H1 (cell line): ENCODE results near the gene HK1. TPM values are rescaled to one million over a fixed set of nuclear protein-coding genes. Genes with fewer than 3 reads are reported as not detected.

ENCODE experiments used
- CTCF ChIA-PET: fragments of 300-600 bp; sonication (Branson Sonifier 250); formaldehyde crosslinking; loops from one replicate; lab custom pipeline; 2021; ENCODE audit not compliant: partially characterized antibody; lab: Charles Lee
- POLR2A ChIA-PET: fragments of 300-600 bp; sonication (Branson Sonifier 250); formaldehyde crosslinking; loops from one replicate; lab custom pipeline; 2021; ENCODE audit warnings: inconsistent platforms; ENCODE audit not compliant: partially characterized antibody; lab: Charles Lee
- DNase-seq, 2 experiments: peaks; one replicate each; pipeline versions ENCODE4 v3.0.0 to v3.0.0-alpha.2; 2010 to 2022; ENCODE audit warnings: low spot score in 2 of 2, low read depth in 1 of 2, mixed read lengths in 1 of 2
- FAIRE-seq: peaks from 2 replicates; lab custom pipeline; 2011; peaks lifted over from hg19 to GRCh38; lab: Jason Lieb, UNC
- H2AFZ ChIP-seq: 2 replicates; pipeline ENCODE4 v1.8.1; 2012; ENCODE audit warnings: low read length, inconsistent platforms
- H2AK5ac ChIP-seq: 2 replicates; pipeline ENCODE4 v1.6.1; 2013; ENCODE audit warnings: low read depth, low read length
- H2BK120ac ChIP-seq: replicated peaks from 2 replicates; pipeline ENCODE3; 2013; ENCODE audit warnings: low read depth, low read length, inconsistent platforms
- H2BK12ac ChIP-seq: 2 replicates; pipeline ENCODE4 v1.6.1; 2013; ENCODE audit warnings: low read depth, low read length
- H2BK15ac ChIP-seq: 2 replicates; pipeline ENCODE4 v1.6.1; 2013; ENCODE audit warnings: low read length
- H2BK20ac ChIP-seq: 2 replicates; pipeline ENCODE4 v1.6.1; 2013; ENCODE audit warnings: low read length
- H2BK5ac ChIP-seq: 2 replicates; pipeline ENCODE4 v1.6.1; 2013; ENCODE audit warnings: low read depth, low read length
- H3K14ac ChIP-seq: 2 replicates; pipeline ENCODE4 v1.6.1; 2013; ENCODE audit warnings: inconsistent platforms; ENCODE audit not compliant: insufficient read length
- H3K18ac ChIP-seq: 2 replicates; pipeline ENCODE4 v1.6.1; 2013; ENCODE audit warnings: low read length; ENCODE audit errors: extremely low read depth
- H3K23ac ChIP-seq: 2 replicates; pipeline ENCODE4 v1.6.1; 2013; ENCODE audit warnings: inconsistent platforms; ENCODE audit not compliant: insufficient read length
- H3K23me2 ChIP-seq: 2 replicates; pipeline ENCODE4 v1.6.1; 2013; ENCODE audit warnings: low read depth, low read length
- H3K27ac ChIP-seq: 2 replicates; pipeline ENCODE4 v1.6.1; 2011; ENCODE audit warnings: low read depth, low read length, inconsistent platforms
- H3K27me3 ChIP-seq, 4 experiments: replicated peaks in 1 of 4; 1 replicate in 1 of 4; 2 replicates in 3 of 4; pipeline versions ENCODE4 v1.6.1 to v1.8.1; 2011 to 2013; ENCODE audit warnings: low read length in 3 of 4, mild to moderate bottlenecking in 3 of 4, inconsistent platforms in 2 of 4, mixed read lengths in 2 of 4, moderate library complexity in 1 of 4; ENCODE audit not compliant: control insufficient read depth in 3 of 4, insufficient read depth in 3 of 4; ENCODE audit errors: extremely low read depth in 1 of 4
- H3K36me3 ChIP-seq, 4 experiments: 2 replicates each; pipeline versions ENCODE4 v1.6.1 to v1.8.1; 2011 to 2013; ENCODE audit warnings: mild to moderate bottlenecking in 4 of 4, low read length in 3 of 4, moderate library complexity in 2 of 4, control low read depth in 1 of 4, inconsistent platforms in 1 of 4; ENCODE audit not compliant: insufficient read depth in 4 of 4, control insufficient read depth in 2 of 4
- H3K4ac ChIP-seq: replicated peaks from 2 replicates; pipeline ENCODE3; 2013; ENCODE audit warnings: low read length, low read depth, mixed read lengths, inconsistent platforms; ENCODE audit not compliant: insufficient read length
- H3K4me1 ChIP-seq, 4 experiments: replicated peaks in 1 of 4; 1 replicate in 1 of 4; 2 replicates in 3 of 4; pipeline versions ENCODE4 v1.6.1 to v1.8.1; 2011 to 2013; ENCODE audit warnings: low read length in 3 of 4, inconsistent platforms in 2 of 4, mixed read lengths in 1 of 4; ENCODE audit not compliant: insufficient read depth in 4 of 4, control insufficient read depth in 3 of 4
- H3K4me2 ChIP-seq, 2 experiments: 2 replicates each; pipeline versions ENCODE4 v1.6.1 to v1.8.1; 2011 to 2013; ENCODE audit warnings: low read depth in 2 of 2, low read length in 2 of 2, control low read depth in 1 of 2, inconsistent platforms in 1 of 2, mild to moderate bottlenecking in 1 of 2; ENCODE audit not compliant: insufficient read depth in 1 of 2
- H3K4me3 ChIP-seq, 4 experiments: fragments of 200-600, 300-600 bp in 1 of 4; sonication (generic), shearing (Covaris generic), sonication (Bioruptor Twin) in 1 of 4; 2 replicates each; pipeline versions ENCODE4 v1.5.1 to v1.8.1; 2011 to 2016; ENCODE audit warnings: low read length in 4 of 4, low read depth in 3 of 4, control low read depth in 2 of 4, inconsistent platforms in 2 of 4, mild to moderate bottlenecking in 2 of 4, mixed read lengths in 1 of 4, moderate library complexity in 1 of 4; ENCODE audit not compliant: insufficient read depth in 2 of 4; ENCODE audit errors: extremely low read depth in 1 of 4
- H3K56ac ChIP-seq: replicated peaks from 2 replicates; pipeline ENCODE3; 2013; ENCODE audit warnings: low read depth, mild to moderate bottlenecking, mixed read lengths, low read length, inconsistent platforms; ENCODE audit not compliant: insufficient read length
- H3K79me1 ChIP-seq: 2 replicates; pipeline ENCODE4 v1.6.1; 2013; ENCODE audit warnings: low read depth, low read length, control low read depth
- H3K79me2 ChIP-seq, 2 experiments: 2 replicates each; pipeline versions ENCODE4 v1.6.1 to v1.8.1; 2012 to 2013; ENCODE audit warnings: low read length in 2 of 2, mild to moderate bottlenecking in 2 of 2, inconsistent platforms in 1 of 2; ENCODE audit not compliant: insufficient read depth in 2 of 2, control insufficient read depth in 1 of 2
- H3K9ac ChIP-seq, 4 experiments: replicated peaks in 1 of 4; 1 replicate in 1 of 4; 2 replicates in 3 of 4; pipeline versions ENCODE4 v1.6.1 to v1.8.1; 2011 to 2013; ENCODE audit warnings: low read depth in 3 of 4, low read length in 3 of 4, control low read depth in 2 of 4, mild to moderate bottlenecking in 2 of 4, moderate library complexity in 2 of 4, inconsistent platforms in 1 of 4; ENCODE audit errors: extremely low read depth in 1 of 4
- H3K9me3 ChIP-seq, 2 experiments: 2 replicates each; pipeline versions ENCODE4 v1.6.1 to v1.8.1; 2012 to 2013; ENCODE audit warnings: mild to moderate bottlenecking in 2 of 2, moderate library complexity in 2 of 2, control low read depth in 1 of 2, inconsistent platforms in 1 of 2, low read depth in 1 of 2, low read length in 1 of 2, mixed read lengths in 1 of 2; ENCODE audit not compliant: insufficient read depth in 2 of 2
- H4K20me1 ChIP-seq, 2 experiments: replicated peaks in 1 of 2; 2 replicates each; pipeline versions ENCODE3 to v1.8.1; 2011 to 2013; ENCODE audit warnings: inconsistent platforms in 2 of 2, low read length in 2 of 2, mild to moderate bottlenecking in 1 of 2; ENCODE audit not compliant: insufficient read depth in 2 of 2, control insufficient read depth in 1 of 2
- H4K5ac ChIP-seq: 2 replicates; pipeline ENCODE4 v1.6.1; 2013; ENCODE audit warnings: low read length, low read depth, mixed read lengths, inconsistent platforms; ENCODE audit not compliant: insufficient read length
- H4K8ac ChIP-seq: 2 replicates; pipeline ENCODE4 v1.8.0; 2013; ENCODE audit warnings: mild to moderate bottlenecking, moderate library complexity, low read length, inconsistent platforms; ENCODE audit not compliant: insufficient read depth; ENCODE audit errors: extremely low read depth
- H4K91ac ChIP-seq: replicated peaks from 2 replicates; pipeline ENCODE3; 2013; ENCODE audit warnings: low read length, mixed read lengths, inconsistent platforms; ENCODE audit not compliant: insufficient read length
- SIN3A ChIP-seq, 2 experiments: IDR thresholded peaks in 1 of 2; conservative IDR thresholded peaks in 1 of 2; 2 replicates each; pipeline ENCODE4 v1.6.1; 2011 to 2012; ENCODE audit warnings: low read length in 2 of 2, improper control_type of control experiment in 1 of 2, low read depth in 1 of 2, mild to moderate bottlenecking in 1 of 2
- WGBS, 2 experiments: shearing (Covaris generic) in 1 of 2; methylation state at CpG; one replicate each; pipeline versions ENCODE4 v1.1.6 to v1.1.7; 2013 to 2015; ENCODE audit warnings: low lambda C conversion rate in 2 of 2, mixed read lengths in 2 of 2, inconsistent platforms in 1 of 2, low coverage in 1 of 2, missing lambda C conversion rate in 1 of 2; ENCODE audit not compliant: insufficient replicate concordance in 2 of 2, insufficient coverage in 1 of 2, insufficient read length in 1 of 2; ENCODE audit errors: extremely low coverage in 1 of 2, missing lambda C conversion rate in 1 of 2; 5-methylcytosine and 5-hydroxymethylcytosine counted together
- polyA plus RNA-seq, 7 experiments: library from polyadenylated mRNA; depleted of rRNA in 3 of 7; stranded (reverse) in 5 of 7; unstranded in 2 of 7; fragments of >200 nt in 5 of 7; fragments of 200-250 nt in 2 of 7; gene quantifications; 1 replicate in 5 of 7; 2 replicates in 1 of 7; 4 replicates in 1 of 7; pipeline versions ENCODE4 v1.2.1 to v1.2.3, GENCODE V29; 2011 to 2013; ENCODE audit warnings: missing spikeins in 2 of 7, mixed read lengths in 2 of 7
- total RNA-seq: library from RNA; stranded (reverse); fragmentation: NEBNext Ultra II Directional; extraction: Animal tissue kit (Norgen Biotek cat#: 25700); gene quantifications from 2 replicates; pipeline ENCODE4 v1.2.1, GENCODE V29; 2021

Gene HK1
- total and polyA plus RNA-seq, 2 of the 8 experiments (the other 6 are each of a cell fraction or from before 2014, with no cell fraction given), result 55.8 to 247 TPM

DNA sequence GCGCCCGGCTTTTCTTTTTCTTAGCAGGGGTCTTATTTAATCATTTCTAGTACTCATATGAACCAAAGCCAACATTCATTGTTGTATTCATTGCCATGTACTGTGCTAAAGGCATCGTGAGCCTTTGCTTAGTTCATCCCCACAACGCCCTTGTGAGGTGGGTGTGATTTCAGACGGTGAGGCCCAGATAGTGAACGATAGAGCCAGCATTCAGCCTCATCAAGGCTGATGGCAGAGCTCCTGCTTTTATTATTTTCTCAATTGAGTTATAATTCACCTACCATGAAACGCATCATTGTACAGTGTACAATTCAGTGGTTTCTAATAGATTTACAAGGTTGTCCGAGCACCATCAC is 50.1 kb downstream of the HK1 start:
- Histone ChIP-seq H4K91ac (peak overlapping the region; percentile 94), H3K9ac (no peak overlapping the region), H2BK5ac (peak overlapping the region; percentile 96), H4K8ac (no peak overlapping the region), H2BK20ac (peak overlapping the region; percentile 99), H3K36me3 (peaks cover 0 to 4% (median 0%) of the 10 kb centered on the region in 4 experiments; a peak in 1 of 8 replicates), H3K23ac (no peak overlapping the region), H2BK15ac (no peak overlapping the region), H3K14ac (no peak overlapping the region), H3K79me1 (peaks cover 4% of the 10 kb centered on the region; the same call in 1 of the 2 replicates), H4K20me1 (no peaks in the 10 kb centered on the region), H3K27me3 (no peaks in the 10 kb centered on the region), H2BK120ac (peak overlapping the region; percentile 63), H3K27ac (peak overlapping the region; percentile 60; the same call in 1 of the 2 replicates), H2BK12ac (peak overlapping the region; percentile 98), H3K4me2 (peak overlapping the region; percentile 19 to 50; a peak in 2 of 4 replicates), H4K5ac (peak overlapping the region; percentile 63), H3K4me1 (peaks cover 21 to 53% (median 49%) of the 10 kb centered on the region in 4 experiments), H3K4me3 (no peak overlapping the region), H3K56ac (peak overlapping the region; percentile 24), H3K4ac (peak overlapping the region; percentile 30), H3K79me2 (peaks cover 39 to 87% of the 10 kb centered on the region in 2 experiments), H3K23me2 (no peaks in the 10 kb centered on the region), H2AFZ (no peak overlapping the region), H3K9me3 (no peaks in the 10 kb centered on the region), H2AK5ac (peak overlapping the region; percentile 97), H3K18ac (peak overlapping the region; percentile 100)
- POLR2A ChIA-PET, result interaction anchor here (1.2 to 2.7 kb wide), 4 partner anchors 10 to 23 kb away, joined by 3 to 16 read pairs (median 8); no protein-coding TSS in a partner anchor
- no peak for FAIRE-seq
- no peak for DNase-seq
- 89% methylated on average over 8 of the region's 8 CpGs; no CpG with 5 or more reads in 1 of the 2 experiments for WGBS, 2 experiments
- CTCF ChIA-PET, result interaction anchor here (0.9 to 2.3 kb wide), 7 partner anchors 8 to 96 kb away, joined by 3 to 11 read pairs (median 5); no protein-coding TSS in a partner anchor
- no peak for TF ChIP-seq SIN3A (conservative IDR thresholded peaks at IDR 0.05 in 1 of 2, IDR thresholded peaks at IDR 0.05 in 1 of 2; ENCODE audit: low read depth in 1 of 2, low read length in 2 of 2)
